H1 (cell line): ENCODE measurements around the gene MYOCD. TPM values are rescaled to one million over a fixed set of nuclear protein-coding genes. Genes with fewer than 3 reads are reported as not detected.

ENCODE experiments used
- CHD7 ChIP-seq: fragments of 300-600 bp; sonication (generic); IDR thresholded peaks from 2 replicates; pipeline ENCODE4 v1.7.1; 2012; ENCODE audit warnings: low read length, moderate library complexity, mild to moderate bottlenecking, inconsistent platforms; ENCODE audit not compliant: insufficient replicate concordance
- EGR1 ChIP-seq: IDR thresholded peaks from 2 replicates; pipeline ENCODE4 v1.6.1; 2011; ENCODE audit warnings: low read depth, low read length, borderline replicate concordance
- EZH2 ChIP-seq: fragments of 200-600 bp; sonication (generic); IDR thresholded peaks from 2 replicates; pipeline ENCODE4 v1.7.1; 2012; ENCODE audit warnings: low read depth, mild to moderate bottlenecking, moderate library complexity, low read length, inconsistent platforms; ENCODE audit not compliant: severe bottlenecking
- FOSL1 ChIP-seq: IDR thresholded peaks from 2 replicates; pipeline ENCODE4 v1.6.1; 2011; ENCODE audit warnings: mild to moderate bottlenecking, low read depth, low read length, moderate library complexity; ENCODE audit not compliant: insufficient read depth
- HDAC6 ChIP-seq: IDR thresholded peaks from one replicate; pipeline ENCODE4 v1.7.1; 2012; ENCODE audit warnings: low read depth, mild to moderate bottlenecking, inconsistent platforms, low read length, moderate library complexity
- NRF1 ChIP-seq: IDR thresholded peaks from 2 replicates; pipeline ENCODE4 v1.6.1; 2011; ENCODE audit warnings: mild to moderate bottlenecking, low read depth, low read length, improper control_type of control experiment
- SIX5 ChIP-seq: IDR thresholded peaks from 2 replicates; pipeline ENCODE4 v1.6.1; 2011; ENCODE audit warnings: mild to moderate bottlenecking, low read depth, low read length
- SRF ChIP-seq: IDR thresholded peaks from 2 replicates; pipeline ENCODE4 v1.6.1; 2011; ENCODE audit warnings: mild to moderate bottlenecking, low read depth, low read length, moderate library complexity
- TAF7 ChIP-seq: optimal IDR thresholded peaks from 2 replicates; pipeline ENCODE3; 2011; ENCODE audit warnings: low read depth, mild to moderate bottlenecking, inconsistent platforms, low read length, moderate library complexity, borderline replicate concordance
- USF2 ChIP-seq: IDR thresholded peaks from 2 replicates; pipeline ENCODE4 v1.6.1; 2011; ENCODE audit warnings: low read length, improper control_type of control experiment
- YY1 ChIP-seq: IDR thresholded peaks from 2 replicates; pipeline ENCODE4 v1.6.1; 2011; ENCODE audit warnings: low read depth, mild to moderate bottlenecking, low read length
- polyA plus RNA-seq, 7 experiments: library from polyadenylated mRNA; depleted of rRNA in 3 of 7; stranded (reverse) in 5 of 7; unstranded in 2 of 7; fragments of >200 nt in 5 of 7; fragments of 200-250 nt in 2 of 7; gene quantifications; 1 replicate in 5 of 7; 2 replicates in 1 of 7; 4 replicates in 1 of 7; pipeline versions ENCODE4 v1.2.1 to v1.2.3, GENCODE V29; 2011 to 2013; ENCODE audit warnings: missing spikeins in 2 of 7, mixed read lengths in 2 of 7
- total RNA-seq: library from RNA; stranded (reverse); fragmentation: NEBNext Ultra II Directional; extraction: Animal tissue kit (Norgen Biotek cat#: 25700); gene quantifications from 2 replicates; pipeline ENCODE4 v1.2.1, GENCODE V29; 2021

MYOCD gene
- total and polyA plus RNA-seq, 2 of the 8 experiments (the other 6 are each of a cell fraction or from before 2014, with no cell fraction given): 0.30 to 4.9 TPM

GRCh38 chr17:12806630-12807029 lies 140.9 kb downstream of the MYOCD start (continued):
- TF ChIP-seq CHD7 (no peak), FOSL1 (no peak), YY1 (no peak), USF2 (no peak), HDAC6 (no peak), EZH2 (no peak), SIX5 (no peak), NRF1 (no peak), SRF (no peak), TAF7 (no peak), EGR1 (no peak)
